CD4-positive, alpha-beta T cell treated with Interleukin-1 beta for 1 hour (primary cell): ENCODE data around the gene CADM1.

Source experiments
- DNase-seq, 2 donors: peaks; one replicate each; pipeline ENCODE4 v3.0.0-alpha.2; 2020 to 2022

CADM1 gene

GRCh38 chr11:115269191-115269950, 234.8 kb downstream of the CADM1 start:
- no peak for DNase-seq

- no peak for DNase-seq
Measured at GRCh38 chr11:115267871-115268270, 236.3 kb downstream of the CADM1 start.

DNA sequence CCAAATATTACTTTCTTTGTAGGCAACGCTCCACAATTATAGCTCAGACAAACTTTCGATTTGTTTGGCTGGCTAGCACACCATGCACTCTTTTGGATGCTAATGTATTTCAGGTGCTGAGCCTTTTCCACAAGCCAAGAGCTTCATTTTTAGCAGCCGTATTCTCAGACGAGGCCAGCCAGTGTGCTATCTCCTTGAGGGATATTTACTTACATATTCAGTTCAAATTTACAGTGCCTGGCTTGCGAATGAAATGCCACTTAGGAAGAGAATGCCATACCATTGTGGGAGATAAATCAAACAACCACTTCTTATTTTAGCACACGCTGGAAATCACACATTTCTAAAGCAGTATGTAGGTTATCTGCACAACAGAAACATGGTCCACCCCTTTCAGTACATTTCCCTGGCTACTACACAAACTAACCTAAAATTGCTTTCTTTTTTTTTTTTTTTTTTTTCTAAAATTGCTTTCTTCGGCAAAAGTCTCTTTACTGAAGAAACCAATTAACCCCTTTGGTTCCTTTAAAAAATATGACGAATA, 236.9 kb downstream of the CADM1 start:
- DNase-seq = no peak

DNA sequence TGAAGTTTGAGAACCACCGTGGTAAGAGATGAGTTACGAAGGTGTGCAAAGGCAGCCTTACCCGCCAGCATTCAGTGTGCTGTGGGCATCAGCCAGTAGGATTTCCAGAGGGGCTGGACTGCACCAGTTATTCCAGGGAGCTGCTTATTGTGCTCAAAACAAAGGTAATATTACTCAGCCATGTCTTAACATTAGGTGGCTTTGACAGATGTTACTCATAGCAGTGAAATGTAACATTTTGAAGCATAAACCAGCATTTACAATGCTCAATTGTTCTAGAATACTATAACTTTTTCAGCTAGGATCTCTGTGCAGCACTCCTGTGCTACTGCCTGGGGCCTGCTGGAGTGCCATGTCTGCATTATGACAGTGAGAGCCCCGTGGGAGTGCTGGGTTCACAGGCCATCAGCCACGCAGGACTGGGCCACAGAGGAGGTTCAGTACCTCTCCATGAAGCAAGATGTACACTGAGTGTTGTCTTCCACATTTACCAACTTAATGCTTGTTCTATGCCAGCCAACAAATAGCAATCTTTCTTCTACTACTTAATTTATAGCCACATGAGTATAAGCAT, 238.1 kb downstream of the CADM1 start:
- no peak for DNase-seq

GRCh38 chr11:115263799-115264656, 240.2 kb downstream of the CADM1 start:
- DNase-seq = no peak

DNA sequence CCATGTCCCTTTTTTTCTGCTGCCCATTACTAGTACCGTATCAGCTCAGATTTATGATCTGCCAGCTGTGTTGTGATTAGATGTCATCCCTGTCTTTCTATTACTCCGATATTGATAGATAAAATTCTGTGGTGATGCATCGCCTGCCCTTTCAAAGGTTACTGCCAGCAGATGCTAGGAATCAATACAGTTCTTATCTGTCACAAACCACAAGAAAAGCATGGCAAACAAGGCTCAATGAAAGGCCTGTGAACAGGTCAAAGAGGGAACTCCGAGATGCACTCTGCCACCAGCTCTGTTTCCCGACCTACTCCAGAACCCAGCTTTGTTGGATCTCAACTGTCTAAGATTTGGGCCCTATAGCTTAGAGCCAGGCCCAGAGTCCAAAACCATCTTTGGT, 246.0 kb downstream of the CADM1 start:
- no peak for DNase-seq

- DNase-seq = no peak
Measured at GRCh38 chr11:115257678-115258077, 246.5 kb downstream of the CADM1 start.

GRCh38 chr11:115257270-115257669, 246.9 kb downstream of the CADM1 start:
- no peak for DNase-seq

- DNase-seq = peak; percentile 33 to 41
Measured at GRCh38 chr11:115256397-115257197, 247.6 kb downstream of the CADM1 start.

GRCh38 chr11:115255006-115255762, 249.0 kb downstream of the CADM1 start:
- no peak for DNase-seq

DNA sequence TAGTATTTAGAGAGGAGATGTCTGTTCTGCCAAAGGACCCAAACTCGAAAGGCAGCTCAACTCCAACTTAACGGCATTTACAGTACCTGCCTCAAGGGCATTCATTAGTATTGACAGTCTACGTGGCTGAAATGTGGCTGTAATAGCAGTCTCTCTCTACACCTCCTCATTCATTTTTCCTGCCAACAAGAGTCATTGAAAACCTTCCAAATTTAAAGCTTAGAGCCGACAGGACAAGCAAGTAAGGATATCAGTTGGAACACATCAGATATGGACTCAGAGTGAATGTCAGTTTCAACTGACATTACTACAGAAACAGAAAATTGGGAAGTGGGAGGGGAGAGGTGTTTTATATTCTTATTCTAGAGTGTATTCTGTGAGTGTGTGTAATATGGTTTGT, 253.1 kb downstream of the CADM1 start:
- no peak for DNase-seq

GRCh38 chr11:115249061-115249578, 255.1 kb downstream of the CADM1 start:
- DNase-seq = no peak

- DNase-seq = no peak
Measured at GRCh38 chr11:115247953-115248352, 256.3 kb downstream of the CADM1 start.

DNA sequence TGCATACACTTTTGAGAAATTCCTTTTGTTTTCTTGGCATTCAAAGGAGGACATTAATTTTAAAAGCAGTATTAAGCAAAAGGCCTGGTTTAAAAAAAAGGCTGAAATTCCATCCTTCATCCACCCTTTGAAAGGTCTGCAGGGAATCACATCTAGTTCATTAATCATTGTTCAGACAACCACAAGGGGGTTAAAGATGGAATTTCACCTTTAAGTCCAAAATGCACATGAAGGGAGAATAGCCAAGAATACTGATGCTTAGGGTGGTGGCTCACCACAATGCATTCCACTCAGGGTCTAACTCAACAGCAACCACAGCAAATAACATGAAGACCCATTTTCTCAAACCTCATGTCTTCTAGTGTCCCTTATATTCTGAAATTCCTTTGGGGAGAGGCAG, 256.9 kb downstream of the CADM1 start:
- DNase-seq = no peak

DNA sequence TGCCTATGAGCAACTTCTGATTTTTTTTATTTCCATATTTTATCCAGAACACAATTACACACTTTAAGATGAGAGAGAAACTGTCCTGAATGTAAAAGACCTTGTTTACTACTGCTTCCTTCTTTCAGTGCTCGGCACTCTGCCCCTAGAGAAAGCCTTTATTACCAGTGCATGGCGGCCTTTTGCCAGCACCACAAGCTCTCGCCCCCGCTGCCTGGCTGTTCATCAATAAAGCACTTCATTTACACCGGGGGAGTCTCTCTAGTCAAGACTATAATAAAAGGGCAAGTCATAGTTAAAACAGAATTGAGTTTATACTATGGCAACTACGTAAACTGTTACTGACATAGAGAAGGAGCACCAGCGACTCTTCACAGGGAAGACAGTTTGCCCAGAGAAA, 259.5 kb downstream of the CADM1 start:
- no peak for DNase-seq

DNA sequence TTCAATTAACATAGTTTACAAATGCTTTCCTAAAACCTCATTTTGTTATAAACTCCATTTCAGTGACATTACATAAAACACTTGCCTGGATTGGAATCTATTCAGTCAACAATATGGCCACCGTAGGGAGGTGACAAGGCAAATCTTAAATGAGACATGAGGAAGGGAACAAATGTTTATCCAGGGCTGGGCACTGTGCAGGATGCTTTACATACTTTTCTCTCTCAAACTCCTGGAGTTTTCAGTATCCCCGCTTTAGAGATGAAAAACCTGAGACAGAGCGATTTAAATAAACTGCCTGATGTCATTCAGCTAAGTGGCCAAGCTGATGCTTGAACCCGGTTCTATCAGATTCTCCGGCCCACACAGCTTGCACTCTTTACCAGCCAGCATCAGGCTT, 259.9 kb downstream of the CADM1 start:
- no peak for DNase-seq

DNA sequence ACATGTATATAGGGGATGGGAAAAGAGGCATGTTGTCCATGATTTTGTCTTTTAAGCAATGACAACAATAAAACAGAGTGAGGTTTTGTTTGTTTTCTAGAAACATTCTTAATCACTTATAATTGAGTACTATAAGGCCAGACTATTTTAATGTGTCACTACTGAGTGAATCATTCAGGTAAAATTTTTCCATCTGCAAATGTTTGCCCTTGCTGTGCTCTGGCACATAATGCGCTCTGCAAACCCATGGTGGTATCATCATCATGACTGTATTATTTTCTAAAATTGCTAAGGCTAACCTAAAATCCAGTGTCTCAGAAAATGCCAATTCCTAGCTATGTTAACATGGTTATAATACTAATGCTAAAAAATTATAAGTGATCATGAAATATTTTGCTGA, 261.2 kb downstream of the CADM1 start:
- no peak for DNase-seq

DNA sequence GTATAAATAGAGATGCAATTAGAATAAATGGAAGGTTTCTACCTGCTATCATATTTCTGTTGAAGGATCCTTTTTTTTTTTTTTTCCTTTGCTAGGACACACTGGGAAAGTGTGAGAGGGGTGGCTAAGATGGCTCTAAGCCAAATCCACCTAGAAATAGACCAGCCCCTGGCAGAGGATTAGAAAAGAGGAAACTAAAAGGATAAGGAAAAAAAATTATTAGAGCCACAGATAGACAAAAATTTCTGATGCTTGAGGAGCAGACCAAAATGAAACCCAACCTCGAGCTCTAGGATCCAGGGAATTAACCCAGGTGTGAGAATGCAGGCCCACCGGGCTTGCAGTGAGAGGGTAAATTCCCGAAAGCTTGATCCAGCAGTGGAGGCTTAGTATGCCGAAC, 262.3 kb downstream of the CADM1 start:
- DNase-seq = no peak

GRCh38 chr11:115238791-115239190, 265.4 kb downstream of the CADM1 start:
- no peak for DNase-seq

- no peak for DNase-seq
Measured at GRCh38 chr11:115238086-115238485, 266.1 kb downstream of the CADM1 start.

- DNase-seq = no peak
Measured at GRCh38 chr11:115237578-115237977, 266.6 kb downstream of the CADM1 start.

GRCh38 chr11:115234794-115235193, 269.4 kb downstream of the CADM1 start:
- DNase-seq = no peak
